Ishikawa (cell line): ENCODE data around the gene KRT20.

Source experiments
- EGR1 ChIP-seq: IDR thresholded peaks from 2 replicates; pipeline ENCODE4 v1.6.1; 2012
- EP300 ChIP-seq: IDR thresholded peaks from 2 replicates; pipeline ENCODE4 v1.6.1; 2012; ENCODE audit warnings: borderline replicate concordance
- FOXM1 ChIP-seq: IDR thresholded peaks from 2 replicates; pipeline ENCODE4 v1.6.1; 2012; ENCODE audit warnings: low read depth, borderline replicate concordance
- TAF1 ChIP-seq: IDR thresholded peaks from 2 replicates; pipeline ENCODE4 v1.6.1; 2012; ENCODE audit warnings: low read depth, mild to moderate bottlenecking
- TCF12 ChIP-seq: IDR thresholded peaks from 2 replicates; pipeline ENCODE4 v1.6.1; 2012; ENCODE audit warnings: low read depth
- YY1 ChIP-seq: IDR thresholded peaks from 2 replicates; pipeline ENCODE4 v1.6.1; 2012; ENCODE audit warnings: low read depth
- TF ChIP-seq, protein P1 (sequence below): IDR thresholded peaks from 2 replicates; pipeline ENCODE4 v1.6.1; 2012

DNA sequence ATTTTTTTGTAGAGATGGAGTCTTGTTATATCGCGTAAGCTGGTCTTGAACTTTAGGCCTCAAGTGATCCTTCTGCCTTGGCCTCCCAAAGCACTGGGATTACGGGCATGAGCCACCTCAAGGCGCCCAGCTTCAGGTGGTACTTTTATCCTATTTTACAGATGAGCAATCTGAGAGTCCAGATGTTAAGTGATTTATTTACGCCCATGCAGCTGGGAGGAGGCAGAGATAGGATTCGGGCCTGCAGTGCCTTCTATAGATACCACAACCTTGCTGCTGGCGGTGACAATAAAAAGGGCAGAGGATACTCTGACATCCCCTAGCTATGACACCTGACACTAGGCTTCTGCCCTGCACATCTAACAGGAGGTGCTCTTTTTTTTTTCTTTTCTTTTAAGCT lies 13.7 kb downstream of the KRT20 start:
- TF ChIP-seq YY1 (no peak), TCF12 (no peak), FOXM1 (no peak), EP300 (no peak), EGR1 (no peak), TAF1 (no peak)
- TF ChIP-seq, protein P1, sequence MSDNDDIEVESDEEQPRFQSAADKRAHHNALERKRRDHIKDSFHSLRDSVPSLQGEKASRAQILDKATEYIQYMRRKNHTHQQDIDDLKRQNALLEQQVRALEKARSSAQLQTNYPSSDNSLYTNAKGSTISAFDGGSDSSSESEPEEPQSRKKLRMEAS: no peak
